GM18526 (cell line): Measurements from ENCODE around the gene DAPK1.

Experiments used
- POLR2A ChIP-seq: IDR thresholded peaks from 3 replicates; pipeline ENCODE4 v1.6.1; 2011; ENCODE audit not compliant: insufficient read length; ENCODE audit errors: extremely low read depth

The DAPK1 gene

DNA sequence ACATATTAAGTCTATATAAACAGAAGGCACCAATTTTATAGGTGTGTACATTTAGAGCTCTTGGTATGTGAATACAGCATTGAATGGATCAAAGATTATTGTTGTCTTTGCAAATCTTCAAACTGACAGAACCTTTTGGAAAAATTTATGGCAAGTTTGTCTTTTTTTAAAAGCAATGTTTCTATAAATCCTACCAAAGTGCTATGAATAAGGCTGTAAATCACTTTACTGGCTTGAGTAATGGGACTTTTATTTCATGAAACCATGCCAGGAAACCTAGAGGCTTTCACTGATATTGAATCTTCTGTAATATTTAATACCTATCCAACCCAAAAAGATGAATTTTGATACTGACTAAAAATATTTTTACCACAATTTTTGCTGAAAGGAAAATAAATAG is 7.4 kb upstream of the DAPK1 start:
- TF ChIP-seq POLR2A = no peak

- no peak for TF ChIP-seq POLR2A
Observed at GRCh38 chr9:87490907-87491306, 6.8 kb upstream of the DAPK1 start.

DNA sequence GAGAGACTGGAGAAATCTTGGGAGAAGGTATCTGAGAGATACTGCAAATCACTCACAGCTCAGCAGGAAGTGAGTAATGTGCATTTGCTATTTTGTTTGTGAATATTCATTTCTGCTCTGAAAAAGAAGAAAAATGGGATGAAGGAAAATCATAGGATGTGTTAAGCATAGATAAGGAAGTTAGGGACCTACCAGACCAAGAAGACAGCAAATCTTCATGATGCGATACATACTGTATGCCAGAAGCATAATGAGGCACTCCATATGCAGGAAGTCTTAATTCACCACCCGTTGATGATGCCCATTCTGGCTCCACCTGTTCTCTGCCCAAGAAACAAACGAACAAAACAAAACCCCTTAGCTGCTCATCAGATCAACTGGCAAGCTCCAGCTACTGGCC is 6.1 kb upstream of the DAPK1 start:
- no peak for TF ChIP-seq POLR2A

DNA sequence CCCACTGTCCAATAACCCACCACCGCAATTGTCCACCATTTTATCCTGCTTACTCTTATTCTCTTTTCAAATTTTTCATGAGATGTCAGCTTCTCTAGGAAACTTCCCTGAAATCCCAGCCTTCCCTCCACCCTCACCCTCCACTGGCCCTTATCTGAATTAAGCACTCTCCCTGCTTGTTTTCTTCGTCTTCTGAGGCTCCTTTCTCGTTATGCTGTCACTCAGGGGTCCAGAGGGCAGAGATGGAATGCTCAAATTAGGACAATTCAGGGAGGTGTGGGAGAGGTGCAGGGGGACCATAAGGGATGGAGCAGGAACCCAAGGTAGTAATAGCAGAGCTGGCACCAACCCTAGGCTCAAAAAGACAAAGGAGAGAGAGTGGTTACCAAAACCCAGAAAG is 5.0 kb upstream of the DAPK1 start:
- TF ChIP-seq POLR2A = no peak

DNA sequence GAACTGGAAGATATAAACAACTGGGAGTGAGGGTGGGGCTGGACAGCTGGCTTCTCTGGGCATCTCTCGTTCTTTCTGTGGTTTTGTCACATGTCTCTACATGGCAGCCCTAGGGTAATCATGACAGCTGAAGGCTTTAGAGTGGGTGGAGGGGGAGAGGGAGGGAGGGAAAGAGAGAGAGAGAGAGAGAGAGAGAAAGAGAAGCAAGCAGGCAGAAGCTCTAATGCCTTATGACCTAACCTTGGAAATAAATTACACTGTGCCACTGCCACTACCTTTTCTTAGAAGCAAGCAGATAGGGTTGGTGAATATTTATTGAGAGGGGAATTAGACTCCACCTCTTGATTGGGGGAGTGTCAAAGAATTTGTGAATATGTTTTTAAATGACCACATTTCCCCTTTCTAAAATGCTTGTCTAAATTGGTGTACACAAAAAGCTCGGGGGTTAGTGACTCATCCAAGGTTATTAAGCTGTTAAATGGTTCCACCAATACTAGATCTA is 2.6 kb upstream of the DAPK1 start:
- no peak for TF ChIP-seq POLR2A

- no peak for TF ChIP-seq POLR2A
Observed at GRCh38 chr9:87497080-87497603, 525 bp upstream of the DAPK1 start.

GRCh38 chr9:87498046-87498810 is 561 bp downstream of the DAPK1 start:
- no peak for TF ChIP-seq POLR2A

DNA sequence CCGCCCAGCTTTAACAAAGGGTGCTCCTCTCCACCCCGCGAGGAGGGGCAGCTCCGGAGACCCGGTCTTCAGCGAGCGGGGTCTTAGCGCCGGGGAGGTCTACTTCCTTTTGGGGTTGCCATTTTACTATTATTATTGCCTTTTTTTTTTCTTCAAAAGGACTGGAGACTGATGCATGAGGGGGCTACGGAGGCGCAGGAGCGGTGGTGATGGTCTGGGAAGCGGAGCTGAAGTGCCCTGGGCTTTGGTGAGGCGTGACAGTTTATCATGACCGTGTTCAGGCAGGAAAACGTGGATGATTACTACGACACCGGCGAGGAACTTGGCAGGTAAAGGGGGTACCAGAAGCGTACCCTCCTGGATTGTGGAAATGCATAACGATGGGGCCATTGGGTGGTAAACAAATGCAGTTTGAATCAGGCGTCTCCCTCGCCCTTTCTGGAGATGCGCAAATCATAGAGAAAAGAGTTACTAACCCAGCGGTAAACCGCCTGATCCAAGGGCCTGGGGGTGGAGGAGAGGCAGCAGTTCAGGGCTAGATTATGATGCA is 1.2 kb downstream of the DAPK1 start:
- no peak for TF ChIP-seq POLR2A

DNA sequence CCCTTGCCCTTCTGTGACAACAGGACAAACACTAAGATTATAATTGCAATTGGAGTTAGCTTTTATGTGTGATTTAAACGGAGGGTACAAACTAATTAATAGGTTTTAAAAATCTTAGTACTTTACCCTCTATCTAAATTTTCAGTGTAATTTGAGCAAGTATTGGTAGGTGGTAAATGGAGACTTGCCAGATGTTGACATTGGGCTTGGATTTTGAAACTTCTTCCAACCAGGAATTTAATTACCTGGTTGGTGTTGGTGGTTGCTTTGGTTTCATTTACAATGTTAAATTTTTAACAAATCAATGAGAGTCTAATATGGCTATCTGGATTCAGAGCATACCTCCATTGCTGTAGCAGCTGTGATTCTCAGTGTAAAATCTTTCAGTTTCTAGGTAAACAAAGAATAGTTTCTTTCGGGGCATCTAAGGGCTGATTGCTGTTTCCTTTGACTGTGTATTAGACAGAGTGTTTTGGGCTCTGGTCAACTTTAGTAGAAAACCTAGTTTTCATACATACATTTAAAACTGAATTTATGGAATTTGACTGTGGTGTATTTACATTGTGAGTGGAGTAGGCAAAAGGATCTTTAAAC is 1.9 kb downstream of the DAPK1 start:
- no peak for TF ChIP-seq POLR2A

DNA sequence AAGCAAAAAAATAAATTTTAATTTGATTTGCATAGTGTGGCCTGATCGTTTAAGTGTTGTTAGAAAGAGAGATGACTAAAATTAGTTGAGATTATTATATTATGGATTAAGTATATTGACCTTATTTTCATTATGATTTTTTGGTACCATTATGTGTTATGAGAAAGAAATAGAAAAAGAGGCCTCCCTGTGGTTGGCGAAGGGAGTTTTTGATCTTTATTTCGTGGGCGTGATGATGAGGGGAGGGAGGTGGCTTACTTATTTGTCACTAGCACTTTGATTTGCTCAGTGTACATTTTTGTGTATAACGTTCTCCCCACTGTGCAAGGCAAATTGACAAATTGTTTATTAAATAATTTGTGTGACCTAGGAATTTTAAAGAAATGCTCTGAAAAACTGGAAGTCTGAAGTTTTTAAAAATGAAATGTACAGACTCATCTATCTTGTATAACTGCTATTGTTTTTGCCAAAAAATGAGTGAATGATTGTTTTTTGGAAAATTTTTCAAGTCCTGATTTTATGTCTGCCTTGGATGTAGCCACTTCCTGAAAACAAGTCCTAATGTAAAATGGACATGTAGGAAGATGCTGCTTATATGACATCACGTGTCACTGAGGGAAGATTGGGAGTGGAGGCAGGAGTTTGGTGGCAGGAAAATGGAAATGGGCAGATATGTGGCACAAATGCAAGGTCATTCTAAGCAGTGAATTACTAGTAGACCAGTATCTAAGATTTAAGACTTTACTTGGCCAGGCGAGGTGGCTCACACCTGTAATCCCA is 3.0 kb downstream of the DAPK1 start:
- TF ChIP-seq POLR2A = no peak

GRCh38 chr9:87501806-87502205 is 4.1 kb downstream of the DAPK1 start:
- TF ChIP-seq POLR2A = no peak

DNA sequence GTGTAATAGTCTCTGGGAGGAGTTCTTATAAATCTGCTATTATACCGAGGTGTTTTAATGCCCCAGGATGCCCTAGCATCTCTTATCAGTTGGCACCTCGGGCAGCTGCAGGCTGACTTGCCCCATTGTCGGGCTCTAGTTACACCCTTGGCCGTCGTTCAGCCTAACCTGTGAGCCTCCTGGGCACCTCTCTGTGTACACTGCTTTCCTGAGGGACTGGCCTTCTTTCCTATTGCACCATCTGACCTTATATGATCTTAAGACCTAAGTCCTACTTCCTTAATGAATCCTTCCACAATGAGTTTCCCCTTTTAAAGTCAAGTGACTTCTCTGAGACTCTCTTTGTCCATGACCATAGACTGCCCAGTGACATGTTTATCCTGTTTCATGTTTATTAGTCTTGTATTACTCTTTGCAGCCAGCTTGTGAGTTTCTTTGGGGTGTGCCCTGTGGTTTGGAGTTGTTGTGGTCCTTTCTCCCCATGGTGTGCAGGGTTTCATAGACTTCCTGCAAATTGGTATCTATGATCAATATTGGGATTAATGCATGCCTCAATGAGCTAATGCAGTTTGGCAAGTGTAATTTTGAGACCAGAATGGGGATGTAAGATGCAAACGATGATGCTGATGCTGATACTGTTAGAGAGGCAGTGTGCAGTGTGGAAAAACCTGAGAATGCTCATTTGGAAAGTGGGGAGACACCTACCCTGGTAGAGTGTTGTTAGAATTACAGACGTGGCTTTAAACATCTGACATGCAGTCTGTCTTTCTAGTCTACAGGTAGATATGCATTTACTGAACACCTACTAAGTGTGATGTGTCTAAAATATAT is 4.9 kb downstream of the DAPK1 start:
- TF ChIP-seq POLR2A = no peak

- TF ChIP-seq POLR2A = no peak
Observed at GRCh38 chr9:87503430-87503829, 5.8 kb downstream of the DAPK1 start.

DNA sequence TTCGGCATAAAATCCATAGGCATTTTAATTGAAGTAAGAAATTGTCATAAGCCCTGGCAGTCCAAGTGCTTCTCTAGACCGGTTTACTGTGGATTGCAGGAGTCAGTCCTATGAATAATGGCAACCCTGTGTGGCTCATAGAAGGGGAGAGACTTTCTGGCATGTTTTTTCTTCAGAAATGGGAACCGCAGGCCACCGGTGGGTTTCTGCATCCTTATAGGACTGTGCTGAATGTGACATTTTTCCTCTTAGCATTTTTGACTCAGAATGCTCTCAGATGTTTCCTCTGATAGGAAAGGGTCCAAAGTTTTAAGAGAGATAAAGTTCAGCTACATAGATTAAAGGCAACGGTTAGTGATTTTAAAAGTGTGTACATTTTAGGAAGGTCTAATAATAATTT is 6.3 kb downstream of the DAPK1 start:
- no peak for TF ChIP-seq POLR2A

DNA sequence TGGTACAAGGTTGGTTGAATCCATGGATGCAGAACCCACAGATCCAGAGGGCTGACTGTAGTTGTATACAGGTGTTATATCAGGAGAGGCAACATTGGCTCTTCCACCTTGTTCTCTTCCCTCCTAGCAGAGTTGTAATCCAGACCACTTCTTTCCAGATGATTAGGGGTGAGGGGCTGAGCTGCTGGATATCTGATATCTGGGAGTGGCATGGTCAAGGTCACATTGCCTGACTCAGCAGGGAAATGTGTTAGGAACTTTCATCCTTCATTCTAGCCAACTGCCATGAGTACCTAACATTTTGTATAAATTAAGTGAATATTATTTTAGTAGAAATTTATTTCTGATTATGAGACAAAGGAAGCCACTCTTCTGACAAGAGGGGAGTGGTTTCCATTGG is 7.3 kb downstream of the DAPK1 start:
- no peak for TF ChIP-seq POLR2A
